Measurements from ENCODE around the gene NAP1L4.

The NAP1L4 gene

DNA sequence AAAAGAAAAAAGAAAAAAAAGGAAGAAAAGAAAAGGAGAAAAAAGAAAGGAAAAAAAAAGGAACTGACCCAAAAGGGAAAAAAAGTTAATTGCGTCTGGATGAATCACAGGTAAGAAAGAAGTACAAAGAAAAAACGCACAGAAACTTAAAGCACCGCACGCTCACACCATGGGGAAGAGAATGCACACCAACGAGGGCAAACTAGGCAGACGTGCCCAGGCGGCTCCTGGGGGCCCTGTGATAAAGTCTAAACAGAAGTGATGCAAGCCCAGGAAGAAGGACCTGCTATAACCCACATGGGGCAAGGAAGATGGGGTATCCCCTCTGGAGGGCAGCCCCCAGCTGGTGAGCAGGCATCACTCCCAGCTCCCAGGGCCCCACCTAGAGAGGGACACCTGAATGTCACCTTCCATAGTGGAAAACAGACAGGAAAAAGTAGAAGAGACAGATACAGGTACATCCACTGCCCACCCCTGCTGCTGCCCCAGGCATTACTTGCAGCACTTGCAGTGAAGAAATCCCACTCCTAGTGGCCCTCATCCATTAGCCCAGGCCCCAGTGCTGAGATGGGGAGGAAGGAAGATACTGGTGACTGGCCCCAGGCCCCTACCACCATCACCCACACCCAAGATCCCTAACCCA lies 28.9 kb downstream of the NAP1L4 start:
- DNase-seq (ENCODE audit: low read depth), result no peak

DNA sequence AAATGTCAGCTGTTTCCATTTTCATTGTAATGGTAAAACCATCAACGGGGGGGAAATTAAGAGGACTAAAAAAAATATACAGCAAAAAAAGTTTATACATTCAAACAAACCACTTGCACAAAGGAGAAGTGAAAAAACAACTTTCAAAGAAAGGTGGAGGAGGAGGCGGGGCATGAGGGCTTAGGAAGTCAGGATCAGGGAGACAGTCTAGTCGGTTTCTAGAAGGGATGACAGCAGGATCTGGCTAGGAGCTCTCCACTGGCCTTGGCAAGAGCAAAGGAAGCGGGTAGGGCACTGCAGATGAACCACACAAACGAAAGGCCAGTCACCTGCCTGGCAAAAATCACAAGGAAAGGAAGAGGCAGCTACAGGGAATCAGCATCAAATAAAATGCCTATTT lies 31.0 kb downstream of the NAP1L4 start:
- no peak for TF ChIP-seq POLR2A (IDR thresholded peaks at IDR 0.05; ENCODE audit: extremely low read depth, insufficient read length)
- TF ChIP-seq MYC (IDR thresholded peaks at IDR 0.05; ENCODE audit: low read depth, low read length), result no peak
- TF ChIP-seq, protein P1, sequence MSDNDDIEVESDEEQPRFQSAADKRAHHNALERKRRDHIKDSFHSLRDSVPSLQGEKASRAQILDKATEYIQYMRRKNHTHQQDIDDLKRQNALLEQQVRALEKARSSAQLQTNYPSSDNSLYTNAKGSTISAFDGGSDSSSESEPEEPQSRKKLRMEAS (IDR thresholded peaks at IDR 0.05; ENCODE audit: low read depth, low read length), result no peak
- TF ChIP-seq, protein P2, sequence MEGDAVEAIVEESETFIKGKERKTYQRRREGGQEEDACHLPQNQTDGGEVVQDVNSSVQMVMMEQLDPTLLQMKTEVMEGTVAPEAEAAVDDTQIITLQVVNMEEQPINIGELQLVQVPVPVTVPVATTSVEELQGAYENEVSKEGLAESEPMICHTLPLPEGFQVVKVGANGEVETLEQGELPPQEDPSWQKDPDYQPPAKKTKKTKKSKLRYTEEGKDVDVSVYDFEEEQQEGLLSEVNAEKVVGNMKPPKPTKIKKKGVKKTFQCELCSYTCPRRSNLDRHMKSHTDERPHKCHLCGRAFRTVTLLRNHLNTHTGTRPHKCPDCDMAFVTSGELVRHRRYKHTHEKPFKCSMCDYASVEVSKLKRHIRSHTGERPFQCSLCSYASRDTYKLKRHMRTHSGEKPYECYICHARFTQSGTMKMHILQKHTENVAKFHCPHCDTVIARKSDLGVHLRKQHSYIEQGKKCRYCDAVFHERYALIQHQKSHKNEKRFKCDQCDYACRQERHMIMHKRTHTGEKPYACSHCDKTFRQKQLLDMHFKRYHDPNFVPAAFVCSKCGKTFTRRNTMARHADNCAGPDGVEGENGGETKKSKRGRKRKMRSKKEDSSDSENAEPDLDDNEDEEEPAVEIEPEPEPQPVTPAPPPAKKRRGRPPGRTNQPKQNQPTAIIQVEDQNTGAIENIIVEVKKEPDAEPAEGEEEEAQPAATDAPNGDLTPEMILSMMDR (IDR thresholded peaks at IDR 0.05; ENCODE audit: low read depth, low read length), result no peak
- no peak for DNase-seq (ENCODE audit: low read depth)
- no peak overlapping the region for H3K4me3 ChIP-seq (ENCODE audit: low read depth, low read length)

More for the DNA sequence above, 28.9 kb downstream of the NAP1L4 start:
- H3K4me3 ChIP-seq (ENCODE audit: low read depth, low read length), result no peak overlapping the region
- TF ChIP-seq MYC (IDR thresholded peaks at IDR 0.05; ENCODE audit: low read depth, low read length), result no peak
- TF ChIP-seq POLR2A (IDR thresholded peaks at IDR 0.05; ENCODE audit: extremely low read depth, insufficient read length), result no peak
- TF ChIP-seq, protein P1 (IDR thresholded peaks at IDR 0.05; ENCODE audit: low read depth, low read length), result no peak
- TF ChIP-seq, protein P2 (IDR thresholded peaks at IDR 0.05; ENCODE audit: low read depth, low read length), result no peak

DNA sequence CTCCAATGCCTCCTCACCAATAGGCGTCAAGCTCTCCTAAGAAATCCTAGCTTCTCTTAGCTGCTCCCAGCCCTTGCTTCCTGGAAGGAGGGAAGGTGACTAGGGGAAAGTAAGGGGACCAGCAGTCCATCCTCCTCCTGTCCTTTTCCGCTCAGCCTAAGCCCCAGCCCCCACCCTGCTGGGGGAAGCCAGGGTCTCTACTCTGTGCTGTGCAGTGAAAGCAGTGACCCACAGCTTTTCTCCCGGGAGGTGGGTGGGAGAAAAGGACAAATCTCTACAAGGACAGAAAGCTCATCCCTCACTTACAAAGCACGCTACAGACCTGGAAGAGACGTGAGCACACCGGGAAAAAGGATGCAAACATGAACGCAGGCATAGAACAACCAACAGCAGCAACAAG lies 32.0 kb downstream of the NAP1L4 start:
- no peak overlapping the region for H3K4me3 ChIP-seq (ENCODE audit: low read depth, low read length)
- TF ChIP-seq POLR2A (IDR thresholded peaks at IDR 0.05; ENCODE audit: extremely low read depth, insufficient read length), result no peak
- TF ChIP-seq MYC (IDR thresholded peaks at IDR 0.05; ENCODE audit: low read depth, low read length), result no peak
- no peak for DNase-seq (ENCODE audit: low read depth)

DNA sequence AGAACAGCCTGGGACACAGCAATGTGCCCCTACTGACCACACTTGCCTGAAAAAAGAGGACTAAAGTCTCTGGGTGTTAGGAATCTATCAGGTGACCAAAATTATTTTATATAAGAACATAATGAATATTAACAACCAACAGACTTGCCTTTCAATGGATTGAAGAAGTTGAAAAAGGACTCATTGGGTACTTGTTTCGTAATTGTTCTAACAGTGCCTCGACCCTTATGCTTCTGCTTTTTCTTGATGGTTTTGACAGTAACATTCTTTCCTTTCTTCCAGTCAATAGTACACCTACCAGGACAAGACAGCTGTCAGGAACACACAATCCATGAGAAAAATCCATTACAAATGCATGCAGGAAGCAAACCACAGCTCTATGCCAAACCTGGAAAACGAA lies 33.9 kb downstream of the NAP1L4 start:
- no peak overlapping the region for H3K4me3 ChIP-seq (ENCODE audit: low read depth, low read length)
- peak; percentile 49 for DNase-seq (ENCODE audit: low read depth)
- TF ChIP-seq, protein P2 (IDR thresholded peaks at IDR 0.05; ENCODE audit: low read depth, low read length), result no peak
- no peak for TF ChIP-seq MYC (IDR thresholded peaks at IDR 0.05; ENCODE audit: low read depth, low read length)

DNA sequence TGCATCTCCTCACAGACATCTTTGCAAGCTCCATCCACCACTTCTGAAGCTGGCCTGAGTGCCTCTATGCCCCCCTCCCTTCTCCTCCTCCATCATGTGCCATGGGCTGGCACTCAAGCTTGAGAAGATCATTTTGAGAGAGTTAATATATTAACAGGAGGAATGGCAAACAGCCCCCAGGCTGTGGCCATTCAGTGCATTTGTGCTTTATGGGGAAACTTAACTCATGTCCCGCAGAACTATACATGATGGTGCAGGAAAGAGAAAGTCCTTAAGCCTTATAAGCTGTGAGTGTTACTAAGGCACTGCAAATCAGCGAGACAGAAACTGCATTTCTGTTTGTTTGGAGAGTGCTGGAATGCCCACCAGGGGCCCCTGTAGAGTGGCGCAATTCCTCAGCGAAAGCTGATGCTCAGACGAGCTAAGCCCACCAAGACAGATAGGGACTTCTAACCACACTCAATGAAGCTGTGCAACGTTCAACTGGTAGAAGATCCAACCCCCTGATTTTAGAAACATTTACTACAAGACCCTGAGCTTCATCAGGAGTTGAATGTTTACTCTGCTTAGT lies 36.1 kb downstream of the NAP1L4 start:
- H3K4me3 ChIP-seq (ENCODE audit: low read depth, low read length), result no peak overlapping the region
- TF ChIP-seq, protein P2 (IDR thresholded peaks at IDR 0.05; ENCODE audit: low read depth, low read length), result no peak
- TF ChIP-seq, protein P1 (IDR thresholded peaks at IDR 0.05; ENCODE audit: low read depth, low read length), result no peak
- TF ChIP-seq POLR2A (IDR thresholded peaks at IDR 0.05; ENCODE audit: extremely low read depth, insufficient read length) (no peak), MYC (IDR thresholded peaks at IDR 0.05; ENCODE audit: low read depth, low read length) (no peak)
- DNase-seq (ENCODE audit: low read depth), result no peak

DNA sequence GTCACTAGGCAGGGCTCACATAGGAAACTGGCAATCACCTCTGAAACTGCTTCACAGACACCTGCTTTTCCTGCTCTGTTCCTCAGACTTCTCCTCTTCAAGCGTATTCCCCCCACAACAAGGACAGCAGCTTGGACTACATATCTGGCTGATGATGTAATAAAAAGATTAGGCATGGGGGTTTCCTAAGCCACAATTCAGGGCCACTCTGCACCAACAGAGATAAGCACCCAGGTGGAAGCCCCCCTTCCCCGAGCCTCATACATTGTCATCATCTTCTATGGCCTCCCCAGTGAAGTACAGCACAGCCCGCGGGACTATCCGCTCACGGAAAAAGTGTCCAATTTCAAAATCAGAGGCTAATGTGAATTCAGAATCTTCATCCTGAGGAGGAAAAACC lies 37.9 kb downstream of the NAP1L4 start:
- TF ChIP-seq, protein P1 (IDR thresholded peaks at IDR 0.05; ENCODE audit: low read depth, low read length), result no peak
- TF ChIP-seq MYC (IDR thresholded peaks at IDR 0.05; ENCODE audit: low read depth, low read length) (no peak), POLR2A (IDR thresholded peaks at IDR 0.05; ENCODE audit: extremely low read depth, insufficient read length) (no peak)
- TF ChIP-seq, protein P2 (IDR thresholded peaks at IDR 0.05; ENCODE audit: low read depth, low read length), result no peak
- DNase-seq (ENCODE audit: low read depth), result no peak
- no peak overlapping the region for H3K4me3 ChIP-seq (ENCODE audit: low read depth, low read length)
